H1 (cell line): Measurements from ENCODE around the gene ISOC2. TPM values are rescaled to one million over a fixed set of nuclear protein-coding genes. Genes with fewer than 3 reads are reported as not detected.

Experiments used
- CTCF ChIA-PET: fragments of 300-600 bp; sonication (Branson Sonifier 250); formaldehyde crosslinking; loops from one replicate; lab custom pipeline; 2021; ENCODE audit not compliant: partially characterized antibody; lab: Charles Lee
- POLR2A ChIA-PET: fragments of 300-600 bp; sonication (Branson Sonifier 250); formaldehyde crosslinking; loops from one replicate; lab custom pipeline; 2021; ENCODE audit warnings: inconsistent platforms; ENCODE audit not compliant: partially characterized antibody; lab: Charles Lee
- DNase-seq, 2 experiments: peaks; one replicate each; pipeline versions ENCODE4 v3.0.0 to v3.0.0-alpha.2; 2010 to 2022; ENCODE audit warnings: low spot score in 2 of 2, low read depth in 1 of 2, mixed read lengths in 1 of 2
- FAIRE-seq: peaks from 2 replicates; lab custom pipeline; 2011; peaks lifted over from hg19 to GRCh38; lab: Jason Lieb, UNC
- H2AFZ ChIP-seq: 2 replicates; pipeline ENCODE4 v1.8.1; 2012; ENCODE audit warnings: low read length, inconsistent platforms
- H2AK5ac ChIP-seq: 2 replicates; pipeline ENCODE4 v1.6.1; 2013; ENCODE audit warnings: low read depth, low read length
- H2BK120ac ChIP-seq: replicated peaks from 2 replicates; pipeline ENCODE3; 2013; ENCODE audit warnings: low read depth, low read length, inconsistent platforms
- H2BK12ac ChIP-seq: 2 replicates; pipeline ENCODE4 v1.6.1; 2013; ENCODE audit warnings: low read depth, low read length
- H2BK15ac ChIP-seq: 2 replicates; pipeline ENCODE4 v1.6.1; 2013; ENCODE audit warnings: low read length
- H2BK20ac ChIP-seq: 2 replicates; pipeline ENCODE4 v1.6.1; 2013; ENCODE audit warnings: low read length
- H2BK5ac ChIP-seq: 2 replicates; pipeline ENCODE4 v1.6.1; 2013; ENCODE audit warnings: low read depth, low read length
- H3K14ac ChIP-seq: 2 replicates; pipeline ENCODE4 v1.6.1; 2013; ENCODE audit warnings: inconsistent platforms; ENCODE audit not compliant: insufficient read length
- H3K18ac ChIP-seq: 2 replicates; pipeline ENCODE4 v1.6.1; 2013; ENCODE audit warnings: low read length; ENCODE audit errors: extremely low read depth
- H3K23ac ChIP-seq: 2 replicates; pipeline ENCODE4 v1.6.1; 2013; ENCODE audit warnings: inconsistent platforms; ENCODE audit not compliant: insufficient read length
- H3K23me2 ChIP-seq: 2 replicates; pipeline ENCODE4 v1.6.1; 2013; ENCODE audit warnings: low read depth, low read length
- H3K27ac ChIP-seq: 2 replicates; pipeline ENCODE4 v1.6.1; 2011; ENCODE audit warnings: low read depth, low read length, inconsistent platforms
- H3K27me3 ChIP-seq, 4 experiments: replicated peaks in 1 of 4; 1 replicate in 1 of 4; 2 replicates in 3 of 4; pipeline versions ENCODE4 v1.6.1 to v1.8.1; 2011 to 2013; ENCODE audit warnings: low read length in 3 of 4, mild to moderate bottlenecking in 3 of 4, inconsistent platforms in 2 of 4, mixed read lengths in 2 of 4, moderate library complexity in 1 of 4; ENCODE audit not compliant: control insufficient read depth in 3 of 4, insufficient read depth in 3 of 4; ENCODE audit errors: extremely low read depth in 1 of 4
- H3K36me3 ChIP-seq, 4 experiments: 2 replicates each; pipeline versions ENCODE4 v1.6.1 to v1.8.1; 2011 to 2013; ENCODE audit warnings: mild to moderate bottlenecking in 4 of 4, low read length in 3 of 4, moderate library complexity in 2 of 4, control low read depth in 1 of 4, inconsistent platforms in 1 of 4; ENCODE audit not compliant: insufficient read depth in 4 of 4, control insufficient read depth in 2 of 4
- H3K4ac ChIP-seq: replicated peaks from 2 replicates; pipeline ENCODE3; 2013; ENCODE audit warnings: low read length, low read depth, mixed read lengths, inconsistent platforms; ENCODE audit not compliant: insufficient read length
- H3K4me1 ChIP-seq, 4 experiments: replicated peaks in 1 of 4; 1 replicate in 1 of 4; 2 replicates in 3 of 4; pipeline versions ENCODE4 v1.6.1 to v1.8.1; 2011 to 2013; ENCODE audit warnings: low read length in 3 of 4, inconsistent platforms in 2 of 4, mixed read lengths in 1 of 4; ENCODE audit not compliant: insufficient read depth in 4 of 4, control insufficient read depth in 3 of 4
- H3K4me2 ChIP-seq, 2 experiments: 2 replicates each; pipeline versions ENCODE4 v1.6.1 to v1.8.1; 2011 to 2013; ENCODE audit warnings: low read depth in 2 of 2, low read length in 2 of 2, control low read depth in 1 of 2, inconsistent platforms in 1 of 2, mild to moderate bottlenecking in 1 of 2; ENCODE audit not compliant: insufficient read depth in 1 of 2
- H3K4me3 ChIP-seq, 4 experiments: fragments of 200-600, 300-600 bp in 1 of 4; sonication (generic), shearing (Covaris generic), sonication (Bioruptor Twin) in 1 of 4; 2 replicates each; pipeline versions ENCODE4 v1.5.1 to v1.8.1; 2011 to 2016; ENCODE audit warnings: low read length in 4 of 4, low read depth in 3 of 4, control low read depth in 2 of 4, inconsistent platforms in 2 of 4, mild to moderate bottlenecking in 2 of 4, mixed read lengths in 1 of 4, moderate library complexity in 1 of 4; ENCODE audit not compliant: insufficient read depth in 2 of 4; ENCODE audit errors: extremely low read depth in 1 of 4
- H3K56ac ChIP-seq: replicated peaks from 2 replicates; pipeline ENCODE3; 2013; ENCODE audit warnings: low read depth, mild to moderate bottlenecking, mixed read lengths, low read length, inconsistent platforms; ENCODE audit not compliant: insufficient read length
- H3K79me1 ChIP-seq: 2 replicates; pipeline ENCODE4 v1.6.1; 2013; ENCODE audit warnings: low read depth, low read length, control low read depth
- H3K79me2 ChIP-seq, 2 experiments: 2 replicates each; pipeline versions ENCODE4 v1.6.1 to v1.8.1; 2012 to 2013; ENCODE audit warnings: low read length in 2 of 2, mild to moderate bottlenecking in 2 of 2, inconsistent platforms in 1 of 2; ENCODE audit not compliant: insufficient read depth in 2 of 2, control insufficient read depth in 1 of 2
- H3K9ac ChIP-seq, 4 experiments: replicated peaks in 1 of 4; 1 replicate in 1 of 4; 2 replicates in 3 of 4; pipeline versions ENCODE4 v1.6.1 to v1.8.1; 2011 to 2013; ENCODE audit warnings: low read depth in 3 of 4, low read length in 3 of 4, control low read depth in 2 of 4, mild to moderate bottlenecking in 2 of 4, moderate library complexity in 2 of 4, inconsistent platforms in 1 of 4; ENCODE audit errors: extremely low read depth in 1 of 4
- H3K9me3 ChIP-seq, 2 experiments: 2 replicates each; pipeline versions ENCODE4 v1.6.1 to v1.8.1; 2012 to 2013; ENCODE audit warnings: mild to moderate bottlenecking in 2 of 2, moderate library complexity in 2 of 2, control low read depth in 1 of 2, inconsistent platforms in 1 of 2, low read depth in 1 of 2, low read length in 1 of 2, mixed read lengths in 1 of 2; ENCODE audit not compliant: insufficient read depth in 2 of 2
- H4K20me1 ChIP-seq, 2 experiments: replicated peaks in 1 of 2; 2 replicates each; pipeline versions ENCODE3 to v1.8.1; 2011 to 2013; ENCODE audit warnings: inconsistent platforms in 2 of 2, low read length in 2 of 2, mild to moderate bottlenecking in 1 of 2; ENCODE audit not compliant: insufficient read depth in 2 of 2, control insufficient read depth in 1 of 2
- H4K5ac ChIP-seq: 2 replicates; pipeline ENCODE4 v1.6.1; 2013; ENCODE audit warnings: low read length, low read depth, mixed read lengths, inconsistent platforms; ENCODE audit not compliant: insufficient read length
- H4K8ac ChIP-seq: 2 replicates; pipeline ENCODE4 v1.8.0; 2013; ENCODE audit warnings: mild to moderate bottlenecking, moderate library complexity, low read length, inconsistent platforms; ENCODE audit not compliant: insufficient read depth; ENCODE audit errors: extremely low read depth
- H4K91ac ChIP-seq: replicated peaks from 2 replicates; pipeline ENCODE3; 2013; ENCODE audit warnings: low read length, mixed read lengths, inconsistent platforms; ENCODE audit not compliant: insufficient read length
- MAX ChIP-seq: IDR thresholded peaks from 2 replicates; pipeline ENCODE4 v1.6.1; 2012; ENCODE audit warnings: inconsistent platforms
- POLR2AphosphoS5 ChIP-seq: IDR thresholded peaks from 2 replicates; pipeline ENCODE4 v1.6.1; 2011; ENCODE audit warnings: low read depth, low read length
- WGBS, 2 experiments: shearing (Covaris generic) in 1 of 2; methylation state at CpG; one replicate each; pipeline versions ENCODE4 v1.1.6 to v1.1.7; 2013 to 2015; ENCODE audit warnings: low lambda C conversion rate in 2 of 2, mixed read lengths in 2 of 2, inconsistent platforms in 1 of 2, low coverage in 1 of 2, missing lambda C conversion rate in 1 of 2; ENCODE audit not compliant: insufficient replicate concordance in 2 of 2, insufficient coverage in 1 of 2, insufficient read length in 1 of 2; ENCODE audit errors: extremely low coverage in 1 of 2, missing lambda C conversion rate in 1 of 2; 5-methylcytosine and 5-hydroxymethylcytosine counted together
- polyA plus RNA-seq, 7 experiments: library from polyadenylated mRNA; depleted of rRNA in 3 of 7; stranded (reverse) in 5 of 7; unstranded in 2 of 7; fragments of >200 nt in 5 of 7; fragments of 200-250 nt in 2 of 7; gene quantifications; 1 replicate in 5 of 7; 2 replicates in 1 of 7; 4 replicates in 1 of 7; pipeline versions ENCODE4 v1.2.1 to v1.2.3, GENCODE V29; 2011 to 2013; ENCODE audit warnings: missing spikeins in 2 of 7, mixed read lengths in 2 of 7
- total RNA-seq: library from RNA; stranded (reverse); fragmentation: NEBNext Ultra II Directional; extraction: Animal tissue kit (Norgen Biotek cat#: 25700); gene quantifications from 2 replicates; pipeline ENCODE4 v1.2.1, GENCODE V29; 2021

ISOC2 gene
- total and polyA plus RNA-seq, 2 of the 8 experiments (the other 6 are each of a cell fraction or from before 2014, with no cell fraction given), result 96.9 to 152 TPM

GRCh38 chr19:55406091-55406825 lies 55.2 kb downstream of the ISOC2 start:
- FAIRE-seq, result no peak
- 91% methylated on average over 14 of the region's 14 CpGs; no CpG with 5 or more reads in 1 of the 2 experiments for WGBS, 2 experiments
- no peak overlapping the region for H4K91ac ChIP-seq
- no peak overlapping the region for H3K18ac ChIP-seq
- H3K14ac ChIP-seq, result no peak overlapping the region
- H3K56ac ChIP-seq, result no peak overlapping the region
- no peak overlapping the region for H2BK5ac ChIP-seq
- H2BK12ac ChIP-seq, result no peak overlapping the region
- ChIA-PET CTCF (interaction anchor here (0.8 to 2.2 kb wide), 4 partner anchors 13 to 115 kb away, joined by 3 to 8 read pairs (median 3); partner anchors contain the start of gene TMEM238), POLR2A (interaction anchor here (0.6 to 34.6 kb wide), 31 partner anchors 6 to 986 kb away, joined by 3 to 874 read pairs (median 8); partner anchors contain the start of genes COX6B2, PPP6R1, RPL28 and SHISA7)
- no peak overlapping the region for H4K5ac ChIP-seq
- no peak overlapping the region for H2AFZ ChIP-seq
- peaks cover 12 to 33% of the 10 kb centered on the region in 2 experiments for H3K79me2 ChIP-seq
- peaks cover 22 to 52% (median 44%) of the 10 kb centered on the region in 4 experiments for H3K36me3 ChIP-seq
- H4K20me1 ChIP-seq, result peaks cover 37 to 38% of the 10 kb centered on the region in 2 experiments
- peaks cover 0 to 20% (median 13%) of the 10 kb centered on the region in 4 experiments; a peak in 6 of 7 replicates for H3K4me1 ChIP-seq
- no peak overlapping the region for H2BK20ac ChIP-seq
- no peak for DNase-seq
- H3K79me1 ChIP-seq, result peaks cover 15% of the 10 kb centered on the region
- H3K4me3 ChIP-seq, result peak overlapping the region; percentile 64 to 98 (median 80)
- H3K23ac ChIP-seq, result no peak overlapping the region
- peaks cover 13% of the 10 kb centered on the region for H3K23me2 ChIP-seq
- H3K9ac ChIP-seq, result peak overlapping the region in 1 of 4 experiments; percentile 2; a peak in 2 of 7 replicates
- peaks cover 0 to 4% (median 1%) of the 10 kb centered on the region in 4 experiments; a peak in 2 of 7 replicates for H3K27me3 ChIP-seq
- H3K4me2 ChIP-seq, result peak overlapping the region; percentile 88 to 99
- H2BK15ac ChIP-seq, result no peak overlapping the region
- no peak overlapping the region for H2BK120ac ChIP-seq
- H3K9me3 ChIP-seq, result no peaks in the 10 kb centered on the region; a peak in 1 of 4 replicates
- H2AK5ac ChIP-seq, result no peak overlapping the region
- TF ChIP-seq POLR2AphosphoS5 (peak; percentile 40; the same call in 1 of the 2 replicates), MAX (no peak)
- no peak overlapping the region for H3K4ac ChIP-seq
- H3K27ac ChIP-seq, result no peak overlapping the region
- no peak overlapping the region for H4K8ac ChIP-seq
